ENCODE results near the gene CSTPP1. TPM values are rescaled to one million over a fixed set of nuclear protein-coding genes. Genes with fewer than 3 reads are reported as not detected.

Gene CSTPP1
- total and polyA plus RNA-seq, 2 donors (not counting 1 experiment from before 2014, with no cell fraction given): 11.5 to 29.0 TPM

GRCh38 chr11:47185305-47186075 is 248.9 kb downstream of the CSTPP1 start:
- Mint-ChIP-seq H3K27me3 (peaks cover 15% of the 10 kb centered on the region), H3K9me3 (ENCODE audit: insufficient read depth) (no peaks in the 10 kb centered on the region), H3K4me3 (peak overlapping the region; percentile 64), H3K27ac (no peak overlapping the region), H3K4me1 (peaks cover 12% of the 10 kb centered on the region)
- peak overlapping the region; percentile 80 for H2AFZ ChIP-seq (ENCODE audit: insufficient read depth, low read depth, low read length, poor library complexity, severe bottlenecking)
- no peaks in the 10 kb centered on the region for H3K79me2 ChIP-seq (ENCODE audit: control insufficient read depth, insufficient read depth, low read length)
- peak overlapping the region; percentile 94 for H3K4me2 ChIP-seq (replicated peaks; ENCODE audit: low read depth, low read length, poor library complexity, severe bottlenecking)
- TF ChIP-seq CTCF (IDR thresholded peaks at IDR 0.05) (no peak), EZH2 (IDR thresholded peaks at IDR 0.05; ENCODE audit: borderline replicate concordance, insufficient read depth, low read depth, low read length, poor library complexity, severe bottlenecking) (no peak)
- CTCF ChIA-PET: no interaction called here
- peaks cover 19 to 24% of the 10 kb centered on the region in 2 donors for H3K4me1 ChIP-seq (ENCODE audit: control insufficient read depth in 2 of 2, insufficient read depth in 2 of 2, low read length in 2 of 2)
- intact Hi-C loops (cut with micrococcal nuclease): loop anchor here (1.0 to 2.0 kb wide), 3 partner anchors 8 to 63 kb away; partner anchors contain the start of genes ACP2 and DDB2
- no peaks in the 10 kb centered on the region for H3K36me3 ChIP-seq (replicated peaks in 1 of 2; ENCODE audit: control extremely low read depth in 1 of 2, control insufficient read depth in 1 of 2, extremely low read depth in 1 of 2, insufficient read depth in 2 of 2, low read length in 1 of 2)
- peak; percentile 12 for ATAC-seq (ENCODE audit: low read depth)
- H3K27ac ChIP-seq (ENCODE audit: low read length in 2 of 2): no peak overlapping the region
- no peak for DNase-seq
- 24% methylated on average over 49 of the region's 50 CpGs for WGBS (ENCODE audit: insufficient coverage)
- H3K27me3 ChIP-seq (replicated peaks in 1 of 4; ENCODE audit: control extremely low read depth in 1 of 4, control insufficient read depth in 3 of 4, insufficient read depth in 4 of 4, low read length in 3 of 4): peaks cover 0 to 44% (median 15%) of the 10 kb centered on the region in 4 experiments
- H3K9me3 ChIP-seq (ENCODE audit: control extremely low read depth in 1 of 3, control insufficient read depth in 2 of 3, insufficient read depth in 1 of 3, low read length in 2 of 3): peaks cover 0 to 13% (median 0%) of the 10 kb centered on the region in 3 donors
- peak overlapping the region; percentile 65 for H3K9ac ChIP-seq (ENCODE audit: low read length)
- H3K4me3 ChIP-seq (ENCODE audit: control extremely low read depth in 1 of 5, extremely low read depth in 1 of 5, insufficient read depth in 1 of 5, low read depth in 2 of 5, low read length in 4 of 5): peak overlapping the region in 4 of 5 experiments; percentile 31 to 65 (median 54)
- no peaks in the 10 kb centered on the region for H4K20me1 ChIP-seq (ENCODE audit: control insufficient read depth, insufficient read depth, low read length, poor library complexity, severe bottlenecking)
- POLR2A ChIA-PET: interaction anchor here (0.6 to 0.7 kb wide), 2 partner anchors 16 to 61 kb away, joined by 5 to 15 read pairs; no protein-coding TSS in a partner anchor
